Measurements from ENCODE around the gene ATG16L2.
"Not testable (repeated sequence)": the region's sequence is repeated elsewhere in the genome, so short reads cannot be mapped to it uniquely, and the experiment has no call there.

The ATG16L2 gene

GRCh38 chr11:72807792-72808191 is 6.4 kb upstream of the ATG16L2 start:
- no peak for DNase-seq (ENCODE audit: low read depth)
- H3K4me3 ChIP-seq (ENCODE audit: low read length), result no peak overlapping the region
- TF ChIP-seq, protein P1, sequence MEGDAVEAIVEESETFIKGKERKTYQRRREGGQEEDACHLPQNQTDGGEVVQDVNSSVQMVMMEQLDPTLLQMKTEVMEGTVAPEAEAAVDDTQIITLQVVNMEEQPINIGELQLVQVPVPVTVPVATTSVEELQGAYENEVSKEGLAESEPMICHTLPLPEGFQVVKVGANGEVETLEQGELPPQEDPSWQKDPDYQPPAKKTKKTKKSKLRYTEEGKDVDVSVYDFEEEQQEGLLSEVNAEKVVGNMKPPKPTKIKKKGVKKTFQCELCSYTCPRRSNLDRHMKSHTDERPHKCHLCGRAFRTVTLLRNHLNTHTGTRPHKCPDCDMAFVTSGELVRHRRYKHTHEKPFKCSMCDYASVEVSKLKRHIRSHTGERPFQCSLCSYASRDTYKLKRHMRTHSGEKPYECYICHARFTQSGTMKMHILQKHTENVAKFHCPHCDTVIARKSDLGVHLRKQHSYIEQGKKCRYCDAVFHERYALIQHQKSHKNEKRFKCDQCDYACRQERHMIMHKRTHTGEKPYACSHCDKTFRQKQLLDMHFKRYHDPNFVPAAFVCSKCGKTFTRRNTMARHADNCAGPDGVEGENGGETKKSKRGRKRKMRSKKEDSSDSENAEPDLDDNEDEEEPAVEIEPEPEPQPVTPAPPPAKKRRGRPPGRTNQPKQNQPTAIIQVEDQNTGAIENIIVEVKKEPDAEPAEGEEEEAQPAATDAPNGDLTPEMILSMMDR (conservative IDR thresholded peaks at IDR 0.05; ENCODE audit: low read length), result no peak

DNA sequence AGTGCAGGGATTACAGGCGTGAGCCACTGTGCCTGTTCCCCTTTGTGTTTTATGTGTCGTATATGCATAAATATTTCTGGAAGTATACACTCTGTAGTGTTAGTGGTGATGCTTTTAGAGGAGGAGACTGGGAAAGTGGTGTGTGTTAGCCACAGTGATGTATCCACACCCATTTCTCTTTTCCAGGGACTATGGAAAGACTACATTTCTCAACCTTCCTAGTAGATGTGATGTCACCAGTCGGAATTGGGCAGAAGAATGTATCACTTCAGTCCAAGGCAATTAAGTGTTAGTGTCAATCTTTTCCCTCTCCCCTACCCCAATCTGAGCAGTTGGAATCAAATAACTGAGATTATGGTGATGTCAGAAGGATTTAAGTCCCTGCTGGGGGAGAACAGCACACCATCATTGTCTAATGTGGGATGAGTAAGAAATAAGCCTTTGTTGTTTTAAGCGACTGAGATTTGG is 5.8 kb upstream of the ATG16L2 start:
- DNase-seq (ENCODE audit: low read depth), result peak; percentile 29
- no peak overlapping the region for H3K4me3 ChIP-seq (ENCODE audit: low read length)
- TF ChIP-seq, protein P1 (conservative IDR thresholded peaks at IDR 0.05; ENCODE audit: low read length), result no peak

- H3K4me3 ChIP-seq (ENCODE audit: low read length); DNase-seq (ENCODE audit: low read depth): not testable (repeated sequence)
These were observed 2.5 kb upstream of the ATG16L2 start for GRCh38 chr11:72811686-72812085.

DNA sequence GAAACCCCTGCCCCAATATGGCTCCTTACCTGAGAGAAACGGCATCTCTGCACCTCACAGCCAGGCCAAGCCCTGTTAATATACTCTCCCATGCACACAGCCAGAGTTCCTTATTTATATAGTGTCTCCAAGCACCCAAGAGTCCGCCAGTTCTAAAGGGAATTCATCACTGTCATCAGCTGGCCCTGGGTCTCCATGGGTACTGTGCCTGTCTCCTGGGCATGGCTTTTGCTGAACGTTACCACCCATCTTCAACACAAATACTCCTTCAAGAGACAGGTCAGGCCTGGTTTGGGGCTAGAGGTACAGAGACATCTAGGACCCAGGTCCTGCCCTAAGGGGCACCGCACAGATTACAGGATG is 1.6 kb upstream of the ATG16L2 start:
- peak overlapping the region; percentile 90 for H3K4me3 ChIP-seq (ENCODE audit: low read length)
- DNase-seq (ENCODE audit: low read depth), result no peak
- TF ChIP-seq, protein P1 (conservative IDR thresholded peaks at IDR 0.05; ENCODE audit: low read length), result no peak

GRCh38 chr11:72812967-72813739 is 1.1 kb upstream of the ATG16L2 start:
- peak; percentile 63 for DNase-seq (ENCODE audit: low read depth)
- TF ChIP-seq, protein P1 (conservative IDR thresholded peaks at IDR 0.05; ENCODE audit: low read length), result peak; percentile 70
- H3K4me3 ChIP-seq (ENCODE audit: low read length), result peak overlapping the region; percentile 90

GRCh38 chr11:72813740-72814285 is 398 bp upstream of the ATG16L2 start:
- DNase-seq (ENCODE audit: low read depth), result peak; percentile 75
- H3K4me3 ChIP-seq (ENCODE audit: low read length), result peak overlapping the region; percentile 90
- TF ChIP-seq, protein P1 (conservative IDR thresholded peaks at IDR 0.05; ENCODE audit: low read length), result no peak

DNA sequence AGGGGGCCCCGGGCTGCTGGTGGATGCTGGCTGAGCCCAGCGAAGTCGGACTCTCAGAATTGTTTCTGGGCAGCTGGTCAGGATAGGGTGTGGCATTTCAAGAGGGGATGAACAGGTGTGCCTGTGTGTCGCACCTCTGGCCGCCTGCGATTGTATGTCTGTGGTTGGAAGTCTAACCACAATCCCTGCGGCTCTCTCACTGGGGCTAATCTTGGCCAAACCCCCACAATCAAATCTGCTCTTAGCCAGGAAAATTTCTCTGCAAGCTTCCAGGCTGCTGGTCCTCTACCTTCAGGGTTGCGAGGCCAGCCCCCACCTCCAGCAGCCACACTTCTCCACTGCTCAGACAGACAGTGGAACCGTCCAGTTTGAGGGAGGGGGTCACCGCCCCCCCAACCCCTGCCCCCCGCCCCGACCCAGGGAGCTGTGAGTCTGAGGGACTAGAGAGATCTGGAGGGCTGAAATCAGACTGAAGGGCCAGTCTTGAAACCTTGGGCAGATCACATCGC is 953 bp downstream of the ATG16L2 start:
- DNase-seq (ENCODE audit: low read depth), result no peak
- TF ChIP-seq, protein P1 (conservative IDR thresholded peaks at IDR 0.05; ENCODE audit: low read length), result no peak
- peak overlapping the region; percentile 90 for H3K4me3 ChIP-seq (ENCODE audit: low read length)

All from AG10803 (cell line).